WTC11 (cell line): ENCODE measurements around the gene SMCO1.

Experiments used
- ARID4B ChIP-seq: sonication (generic); formaldehyde crosslinking; IDR thresholded peaks from 2 replicates; pipeline ENCODE4 v1.8.0; 2023; ENCODE audit warnings: missing genetic modification reagents, mild to moderate bottlenecking, borderline replicate concordance
- NR1H2 ChIP-seq: sonication (generic); formaldehyde crosslinking; IDR thresholded peaks from 2 replicates; pipeline ENCODE4 v1.9.0; 2021; ENCODE audit warnings: mild to moderate bottlenecking, moderate library complexity, missing genetic modification reagents

- TF ChIP-seq NR1H2 (CRISPR knock-in tag), result no peak
- no peak for TF ChIP-seq ARID4B (CRISPR knock-in tag)
These were observed 37.5 kb downstream of the SMCO1 start for GRCh38 chr3:196477678-196478077.
